Vagina (tissue), 2 donors: ENCODE measurements around the gene CEP250.

Experiments used
- POLR2A ChIP-seq, 2 donors: fragments of 450-650 bp; IDR thresholded peaks; one replicate each; pipeline ENCODE4 v1.6.1; 2017; ENCODE audit warnings: antibody characterized with exemption in 2 of 2, mild to moderate bottlenecking in 2 of 2, moderate library complexity in 2 of 2
- POLR2AphosphoS5 ChIP-seq, 2 donors: sonication (generic); formaldehyde crosslinking; IDR thresholded peaks; one replicate each; pipeline ENCODE4 v1.9.0; 2017; ENCODE audit warnings: antibody characterized with exemption in 2 of 2, mild to moderate bottlenecking in 2 of 2, low read depth in 1 of 2; ENCODE audit not compliant: insufficient read depth in 1 of 2
- TF ChIP-seq, protein P1 (sequence below), 3 experiments: fragments of 450-650 bp in 2 of 3; fragments of 200-600 bp in 1 of 3; sonication (generic) in 1 of 3; IDR thresholded peaks; one replicate each; pipeline ENCODE4 v1.5.1; 2017 to 2019; ENCODE audit warnings: antibody characterized with exemption in 3 of 3, mild to moderate bottlenecking in 2 of 3, moderate library complexity in 2 of 3

DNA sequence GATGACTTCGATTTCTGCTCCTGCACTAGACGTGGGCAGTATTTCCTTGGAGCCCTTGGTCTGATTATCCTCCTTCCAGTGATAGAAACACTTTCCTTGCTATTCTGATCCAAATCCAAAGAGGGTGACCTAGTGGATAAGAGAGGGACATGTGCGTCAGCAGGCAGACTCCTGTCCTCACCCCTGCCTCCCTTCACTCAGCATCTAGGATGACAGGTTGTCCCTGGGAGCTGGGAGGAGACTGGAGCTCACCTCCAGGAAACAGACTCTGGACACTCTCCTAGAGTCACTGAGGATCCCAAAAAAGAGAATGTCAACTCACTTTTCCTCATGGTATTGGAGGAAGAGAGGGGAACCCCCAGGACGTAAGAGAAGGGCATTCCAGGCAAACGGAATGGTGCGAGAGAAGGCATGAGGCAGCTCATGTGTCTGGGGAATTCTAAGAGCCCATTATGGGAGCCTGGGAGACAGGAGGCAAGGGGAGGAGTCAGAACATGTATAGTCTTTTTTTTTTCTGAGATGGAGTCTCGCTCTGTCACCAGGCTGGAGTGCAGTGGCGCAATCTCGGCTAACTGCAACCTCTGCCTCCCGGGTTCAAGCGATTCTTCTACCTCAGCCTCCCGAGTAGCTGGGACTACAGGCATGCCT, 71.8 kb downstream of the CEP250 start:
- TF ChIP-seq POLR2A (IDR thresholded peaks at IDR 0.05), result no peak
- no peak for TF ChIP-seq POLR2AphosphoS5 (IDR thresholded peaks at IDR 0.05; ENCODE audit: insufficient read depth in 1 of 2, low read depth in 1 of 2)
- TF ChIP-seq, protein P1, sequence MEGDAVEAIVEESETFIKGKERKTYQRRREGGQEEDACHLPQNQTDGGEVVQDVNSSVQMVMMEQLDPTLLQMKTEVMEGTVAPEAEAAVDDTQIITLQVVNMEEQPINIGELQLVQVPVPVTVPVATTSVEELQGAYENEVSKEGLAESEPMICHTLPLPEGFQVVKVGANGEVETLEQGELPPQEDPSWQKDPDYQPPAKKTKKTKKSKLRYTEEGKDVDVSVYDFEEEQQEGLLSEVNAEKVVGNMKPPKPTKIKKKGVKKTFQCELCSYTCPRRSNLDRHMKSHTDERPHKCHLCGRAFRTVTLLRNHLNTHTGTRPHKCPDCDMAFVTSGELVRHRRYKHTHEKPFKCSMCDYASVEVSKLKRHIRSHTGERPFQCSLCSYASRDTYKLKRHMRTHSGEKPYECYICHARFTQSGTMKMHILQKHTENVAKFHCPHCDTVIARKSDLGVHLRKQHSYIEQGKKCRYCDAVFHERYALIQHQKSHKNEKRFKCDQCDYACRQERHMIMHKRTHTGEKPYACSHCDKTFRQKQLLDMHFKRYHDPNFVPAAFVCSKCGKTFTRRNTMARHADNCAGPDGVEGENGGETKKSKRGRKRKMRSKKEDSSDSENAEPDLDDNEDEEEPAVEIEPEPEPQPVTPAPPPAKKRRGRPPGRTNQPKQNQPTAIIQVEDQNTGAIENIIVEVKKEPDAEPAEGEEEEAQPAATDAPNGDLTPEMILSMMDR (IDR thresholded peaks at IDR 0.05), result no peak
